Fibroblast of the conjunctiva (primary cell): ENCODE results near the gene CSGALNACT2.
"Not testable (repeated sequence)": the region's sequence is repeated elsewhere in the genome, so short reads cannot be mapped to it uniquely, and the experiment has no call there.

Source experiments
- DNase-seq: peaks from one replicate; pipeline ENCODE4 v3.0.0-alpha.2; 2010; ENCODE audit warnings: low read depth

The CSGALNACT2 gene

GRCh38 chr10:43125274-43125845 lies 12.9 kb upstream of the CSGALNACT2 start:
- DNase-seq = no peak

- DNase-seq = no peak
These were observed 12.1 kb upstream of the CSGALNACT2 start for GRCh38 chr10:43125881-43126731.

GRCh38 chr10:43126759-43127424 lies 11.4 kb upstream of the CSGALNACT2 start:
- DNase-seq = no peak

- DNase-seq = no peak
These were observed 10.8 kb upstream of the CSGALNACT2 start for GRCh38 chr10:43127442-43127841.

GRCh38 chr10:43128331-43128730 lies 9.9 kb upstream of the CSGALNACT2 start:
- no peak for DNase-seq

GRCh38 chr10:43128958-43129706 lies 9.1 kb upstream of the CSGALNACT2 start:
- peak; percentile 91 for DNase-seq

GRCh38 chr10:43130770-43131171 lies 7.5 kb upstream of the CSGALNACT2 start:
- DNase-seq = no peak

GRCh38 chr10:43131256-43131655 lies 7.0 kb upstream of the CSGALNACT2 start:
- no peak for DNase-seq

- no peak for DNase-seq
These were observed 6.3 kb upstream of the CSGALNACT2 start for GRCh38 chr10:43131906-43132305.

GRCh38 chr10:43132867-43133787 lies 5.1 kb upstream of the CSGALNACT2 start:
- DNase-seq = no peak

GRCh38 chr10:43134126-43134905 lies 3.9 kb upstream of the CSGALNACT2 start:
- DNase-seq = no peak

- no peak for DNase-seq
These were observed 3.2 kb upstream of the CSGALNACT2 start for GRCh38 chr10:43135064-43135463.

GRCh38 chr10:43135656-43136055 lies 2.6 kb upstream of the CSGALNACT2 start:
- no peak for DNase-seq

- DNase-seq = no peak
These were observed 1.8 kb upstream of the CSGALNACT2 start for GRCh38 chr10:43136432-43136831.

- no peak for DNase-seq
These were observed 1.1 kb upstream of the CSGALNACT2 start for GRCh38 chr10:43136995-43137716.

GRCh38 chr10:43137717-43138020 lies 576 bp upstream of the CSGALNACT2 start:
- no peak for DNase-seq

GRCh38 chr10:43138757-43139241 lies 554 bp downstream of the CSGALNACT2 start:
- DNase-seq = no peak

- no peak for DNase-seq
These were observed 3.2 kb downstream of the CSGALNACT2 start for GRCh38 chr10:43141421-43141820.

GRCh38 chr10:43145311-43145710 lies 7.1 kb downstream of the CSGALNACT2 start:
- no peak for DNase-seq

- not testable (repeated sequence) for DNase-seq
These were observed 7.7 kb downstream of the CSGALNACT2 start for GRCh38 chr10:43145936-43146335.
